ENCODE measurements around the gene MSX1. TPM values are rescaled to one million over a fixed set of nuclear protein-coding genes. Genes with fewer than 3 reads are reported as not detected.
"Not testable (repeated sequence)": the region's sequence is repeated elsewhere in the genome, so short reads cannot be mapped to it uniquely, and the experiment has no call there.

The MSX1 gene
- polyA plus RNA-seq, 1 donor (not counting 4 experiments of a cell fraction or from before 2014, with no cell fraction given): not detected

DNA sequence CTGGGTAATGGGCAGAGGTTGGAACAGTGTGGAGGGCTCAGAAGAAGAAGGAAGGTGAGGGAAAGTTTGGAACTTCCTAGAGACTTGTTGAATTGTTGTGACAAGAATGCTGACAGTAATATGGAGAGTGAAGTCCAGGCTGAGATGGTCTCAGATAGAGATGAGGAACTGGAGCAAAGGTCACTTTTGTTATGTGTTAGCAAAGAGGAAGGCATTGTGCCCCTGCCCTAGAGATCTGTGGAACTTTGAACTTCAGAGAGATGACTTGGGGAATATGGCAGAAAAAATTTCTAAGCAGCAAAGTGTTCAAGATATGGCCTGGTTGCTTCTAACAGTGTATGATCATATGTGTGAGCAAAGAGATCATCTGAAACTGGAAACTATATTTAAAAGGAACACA, 37.9 kb upstream of the MSX1 start:
- no peak for TF ChIP-seq EZH2 (IDR thresholded peaks at IDR 0.05; ENCODE audit: low read length)
- TF ChIP-seq, protein P1, sequence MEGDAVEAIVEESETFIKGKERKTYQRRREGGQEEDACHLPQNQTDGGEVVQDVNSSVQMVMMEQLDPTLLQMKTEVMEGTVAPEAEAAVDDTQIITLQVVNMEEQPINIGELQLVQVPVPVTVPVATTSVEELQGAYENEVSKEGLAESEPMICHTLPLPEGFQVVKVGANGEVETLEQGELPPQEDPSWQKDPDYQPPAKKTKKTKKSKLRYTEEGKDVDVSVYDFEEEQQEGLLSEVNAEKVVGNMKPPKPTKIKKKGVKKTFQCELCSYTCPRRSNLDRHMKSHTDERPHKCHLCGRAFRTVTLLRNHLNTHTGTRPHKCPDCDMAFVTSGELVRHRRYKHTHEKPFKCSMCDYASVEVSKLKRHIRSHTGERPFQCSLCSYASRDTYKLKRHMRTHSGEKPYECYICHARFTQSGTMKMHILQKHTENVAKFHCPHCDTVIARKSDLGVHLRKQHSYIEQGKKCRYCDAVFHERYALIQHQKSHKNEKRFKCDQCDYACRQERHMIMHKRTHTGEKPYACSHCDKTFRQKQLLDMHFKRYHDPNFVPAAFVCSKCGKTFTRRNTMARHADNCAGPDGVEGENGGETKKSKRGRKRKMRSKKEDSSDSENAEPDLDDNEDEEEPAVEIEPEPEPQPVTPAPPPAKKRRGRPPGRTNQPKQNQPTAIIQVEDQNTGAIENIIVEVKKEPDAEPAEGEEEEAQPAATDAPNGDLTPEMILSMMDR (optimal IDR thresholded peaks at IDR 0.05 in 1 of 3, IDR thresholded peaks at IDR 0.05 in 1 of 3, conservative IDR thresholded peaks at IDR 0.05 in 1 of 3; ENCODE audit: extremely low read depth in 1 of 3, insufficient read depth in 2 of 3, low read length in 3 of 3): no peak
- Histone ChIP-seq H3K79me2 (ENCODE audit: control insufficient read depth, insufficient read depth, low read length) (no peaks in the 10 kb centered on the region), H3K9ac (ENCODE audit: control insufficient read depth, extremely low read depth, insufficient read depth, low read length) (no peak overlapping the region), H3K4me3 (ENCODE audit: control insufficient read depth in 2 of 3, extremely low read depth in 1 of 3, insufficient read depth in 2 of 3, low read depth in 1 of 3, low read length in 3 of 3) (no peak overlapping the region), H3K4me1 (ENCODE audit: control insufficient read depth, extremely low read depth, insufficient read depth, low read length) (no peaks in the 10 kb centered on the region), H3K4me2 (ENCODE audit: control insufficient read depth, extremely low read depth, insufficient read depth, low read depth, low read length) (no peak overlapping the region), H3K36me3 (ENCODE audit: control insufficient read depth in 2 of 2, extremely low read depth in 1 of 2, insufficient read depth in 2 of 2, low read length in 2 of 2) (no peaks in the 10 kb centered on the region), H2AFZ (ENCODE audit: control insufficient read depth, low read length) (no peak overlapping the region), H4K20me1 (ENCODE audit: control insufficient read depth, extremely low read depth, insufficient read depth, low read length) (no peaks in the 10 kb centered on the region), H3K9me1 (ENCODE audit: control insufficient read depth, extremely low read depth, insufficient read depth, low read length) (no peaks in the 10 kb centered on the region), H3K9me3 (ENCODE audit: control insufficient read depth, low read depth, low read length) (no peaks in the 10 kb centered on the region), H3K27ac (ENCODE audit: control insufficient read depth, insufficient read depth, low read length) (no peak overlapping the region), H3K27me3 (ENCODE audit: control insufficient read depth, extremely low read depth, insufficient read depth, low read length) (no peaks in the 10 kb centered on the region)
- FAIRE-seq (no peak), DNase-seq (ENCODE audit: low read depth, low spot score) (no peak)
- dilution Hi-C loops (cut with MboI; ENCODE audit: extremely low pct_ligation_motif_present, low sequenced_read_pairs): no loop called here

DNA sequence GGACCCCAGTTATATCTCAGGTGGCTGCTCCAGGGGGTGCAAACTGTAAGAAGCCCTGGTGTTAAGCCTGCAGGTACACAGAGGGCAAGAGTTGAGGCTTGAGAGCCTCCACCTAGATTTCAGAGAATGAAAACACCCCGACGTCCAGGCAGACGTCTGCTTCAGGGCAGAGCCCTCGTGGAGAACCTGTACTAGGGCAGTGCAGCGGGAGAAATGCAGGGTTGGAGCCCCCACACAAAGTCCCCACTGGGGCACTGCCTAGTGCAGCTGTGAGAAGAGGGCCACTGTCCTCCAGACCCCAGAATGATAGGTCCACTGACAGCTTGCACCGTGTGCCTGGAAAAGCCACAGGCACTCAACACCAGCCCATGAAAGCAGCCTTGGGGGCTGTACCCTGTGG, 37.2 kb upstream of the MSX1 start:
- H3K27ac ChIP-seq (ENCODE audit: control insufficient read depth, insufficient read depth, low read length); H3K36me3 ChIP-seq (ENCODE audit: control insufficient read depth in 2 of 2, extremely low read depth in 1 of 2, insufficient read depth in 2 of 2, low read length in 2 of 2); H3K9me1 ChIP-seq (ENCODE audit: control insufficient read depth, extremely low read depth, insufficient read depth, low read length); H3K79me2 ChIP-seq (ENCODE audit: control insufficient read depth, insufficient read depth, low read length); H3K27me3 ChIP-seq (ENCODE audit: control insufficient read depth, extremely low read depth, insufficient read depth, low read length); H3K4me3 ChIP-seq (ENCODE audit: control insufficient read depth in 2 of 3, extremely low read depth in 1 of 3, insufficient read depth in 2 of 3, low read depth in 1 of 3, low read length in 3 of 3); FAIRE-seq; H3K4me1 ChIP-seq (ENCODE audit: control insufficient read depth, extremely low read depth, insufficient read depth, low read length); H3K9ac ChIP-seq (ENCODE audit: control insufficient read depth, extremely low read depth, insufficient read depth, low read length); DNase-seq (ENCODE audit: low read depth, low spot score); H3K4me2 ChIP-seq (ENCODE audit: control insufficient read depth, extremely low read depth, insufficient read depth, low read depth, low read length); H2AFZ ChIP-seq (ENCODE audit: control insufficient read depth, low read length); dilution Hi-C loops (cut with MboI; ENCODE audit: extremely low pct_ligation_motif_present, low sequenced_read_pairs); H3K9me3 ChIP-seq (ENCODE audit: control insufficient read depth, low read depth, low read length); H4K20me1 ChIP-seq (ENCODE audit: control insufficient read depth, extremely low read depth, insufficient read depth, low read length): not testable (repeated sequence)

DNA sequence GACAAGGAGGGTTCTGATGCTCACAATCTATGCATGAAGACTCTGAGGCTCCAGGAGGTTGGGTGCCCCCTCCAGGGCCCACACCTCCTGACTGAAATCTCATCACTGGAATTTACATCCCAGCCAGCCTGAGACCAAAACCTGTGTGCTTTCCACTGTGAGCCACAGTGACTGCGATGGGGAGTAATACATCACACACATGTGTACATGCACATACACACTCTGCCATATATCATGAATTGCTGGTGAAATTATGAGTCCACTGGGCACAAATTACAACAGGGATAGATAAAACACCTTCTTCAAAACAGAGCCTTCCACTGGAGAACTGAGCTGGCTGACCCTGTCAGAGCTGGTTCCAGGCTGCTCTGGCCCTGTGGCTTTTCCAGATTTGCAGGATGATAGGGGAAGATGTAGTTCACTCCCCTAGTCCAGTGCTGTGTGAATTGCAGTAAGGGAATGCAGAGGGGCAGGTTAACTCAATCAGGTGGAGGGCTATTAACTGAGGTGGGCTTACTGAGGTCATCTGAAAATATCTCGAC, 35.8 kb upstream of the MSX1 start:
- no peak for TF ChIP-seq EZH2 (IDR thresholded peaks at IDR 0.05; ENCODE audit: low read length)
- TF ChIP-seq, protein P1 (optimal IDR thresholded peaks at IDR 0.05 in 1 of 3, IDR thresholded peaks at IDR 0.05 in 1 of 3, conservative IDR thresholded peaks at IDR 0.05 in 1 of 3; ENCODE audit: extremely low read depth in 1 of 3, insufficient read depth in 2 of 3, low read length in 3 of 3): no peak
- no peaks in the 10 kb centered on the region for H3K27me3 ChIP-seq (ENCODE audit: control insufficient read depth, extremely low read depth, insufficient read depth, low read length)
- no peaks in the 10 kb centered on the region for H3K9me1 ChIP-seq (ENCODE audit: control insufficient read depth, extremely low read depth, insufficient read depth, low read length)

More for the DNA sequence above, 35.8 kb upstream of the MSX1 start:
- FAIRE-seq: no peak
- H3K27ac ChIP-seq (ENCODE audit: control insufficient read depth, insufficient read depth, low read length): no peak overlapping the region
- H3K9me3 ChIP-seq (ENCODE audit: control insufficient read depth, low read depth, low read length): no peaks in the 10 kb centered on the region
- DNase-seq (ENCODE audit: low read depth, low spot score): no peak
- no peak overlapping the region for H3K4me2 ChIP-seq (ENCODE audit: control insufficient read depth, extremely low read depth, insufficient read depth, low read depth, low read length)
- H3K79me2 ChIP-seq (ENCODE audit: control insufficient read depth, insufficient read depth, low read length): no peaks in the 10 kb centered on the region
- H4K20me1 ChIP-seq (ENCODE audit: control insufficient read depth, extremely low read depth, insufficient read depth, low read length): no peaks in the 10 kb centered on the region
- H3K9ac ChIP-seq (ENCODE audit: control insufficient read depth, extremely low read depth, insufficient read depth, low read length): no peak overlapping the region
- no peak overlapping the region for H2AFZ ChIP-seq (ENCODE audit: control insufficient read depth, low read length)
- dilution Hi-C loops (cut with MboI; ENCODE audit: extremely low pct_ligation_motif_present, low sequenced_read_pairs): no loop called here
- no peaks in the 10 kb centered on the region for H3K4me1 ChIP-seq (ENCODE audit: control insufficient read depth, extremely low read depth, insufficient read depth, low read length)
- no peak overlapping the region for H3K4me3 ChIP-seq (ENCODE audit: control insufficient read depth in 2 of 3, extremely low read depth in 1 of 3, insufficient read depth in 2 of 3, low read depth in 1 of 3, low read length in 3 of 3)
- no peaks in the 10 kb centered on the region for H3K36me3 ChIP-seq (ENCODE audit: control insufficient read depth in 2 of 2, extremely low read depth in 1 of 2, insufficient read depth in 2 of 2, low read length in 2 of 2)
